ENCODE data around the gene CIBAR2.

The CIBAR2 gene

DNA sequence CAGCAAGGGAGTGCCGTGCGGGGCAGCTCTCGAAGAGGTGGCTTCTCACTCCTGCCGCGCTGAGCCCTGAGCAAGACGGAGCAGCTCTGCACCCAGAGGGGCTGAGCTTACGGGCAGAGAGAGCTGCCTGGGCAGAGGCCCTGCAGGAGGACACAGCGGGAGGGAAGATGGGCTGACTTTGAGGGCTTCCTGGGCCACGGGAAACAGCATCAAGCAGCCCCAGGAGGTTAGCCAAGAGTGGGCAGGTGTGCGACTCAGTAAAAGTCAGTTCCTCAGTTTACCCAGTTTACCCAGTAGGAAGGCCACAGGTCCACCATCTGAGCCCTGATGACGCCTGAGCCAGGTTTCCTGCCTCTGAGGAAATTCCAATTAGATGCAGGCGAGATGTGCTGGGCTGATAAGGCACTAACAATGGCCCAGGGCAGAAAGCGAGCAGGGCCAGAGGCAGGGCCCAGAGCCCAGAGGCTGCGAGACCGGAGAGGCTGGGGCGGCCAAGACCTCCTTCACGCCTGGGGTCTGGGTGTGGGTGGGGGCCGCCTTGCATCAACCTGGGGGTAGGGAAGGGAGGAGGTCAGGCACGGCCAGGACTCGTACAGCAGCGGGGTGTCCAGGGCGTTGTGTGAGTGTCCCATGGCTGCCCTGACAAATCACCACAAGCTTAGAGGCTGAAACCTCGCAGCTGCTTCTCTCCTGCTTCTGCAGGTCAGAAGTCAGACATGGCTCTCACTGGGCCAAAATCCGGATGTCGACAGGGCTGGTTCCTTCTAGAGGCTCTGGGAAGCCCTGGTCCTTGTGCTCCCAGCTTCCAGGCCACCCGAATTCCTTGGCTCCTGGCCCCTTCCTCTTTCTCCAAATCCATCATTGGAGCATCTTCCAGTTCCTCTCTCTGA is 32.0 kb upstream of the CIBAR2 start:
- no peak for DNase-seq

DNA sequence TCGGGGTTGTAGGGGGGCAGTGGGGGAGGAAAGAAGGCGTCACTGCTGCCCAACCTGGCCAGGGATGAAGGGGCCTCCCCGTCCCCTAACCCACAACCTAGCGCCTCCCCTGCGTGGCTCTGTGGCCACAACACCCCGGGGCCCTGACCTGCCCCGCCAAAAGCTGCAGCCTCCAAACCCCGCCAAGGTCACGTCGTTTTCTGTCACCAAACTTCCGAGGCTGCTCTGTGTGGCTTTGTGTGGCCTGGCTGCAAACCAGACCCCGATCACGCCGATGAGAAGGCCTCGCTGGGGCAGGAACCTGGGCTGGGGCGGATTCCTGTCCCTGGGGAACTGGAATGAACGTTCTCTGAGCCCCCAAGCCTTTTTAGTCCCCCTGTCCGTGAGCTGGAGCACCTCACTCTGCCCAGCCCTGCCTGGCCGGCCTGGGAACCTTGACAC is 30.5 kb upstream of the CIBAR2 start:
- DNase-seq = no peak

DNA sequence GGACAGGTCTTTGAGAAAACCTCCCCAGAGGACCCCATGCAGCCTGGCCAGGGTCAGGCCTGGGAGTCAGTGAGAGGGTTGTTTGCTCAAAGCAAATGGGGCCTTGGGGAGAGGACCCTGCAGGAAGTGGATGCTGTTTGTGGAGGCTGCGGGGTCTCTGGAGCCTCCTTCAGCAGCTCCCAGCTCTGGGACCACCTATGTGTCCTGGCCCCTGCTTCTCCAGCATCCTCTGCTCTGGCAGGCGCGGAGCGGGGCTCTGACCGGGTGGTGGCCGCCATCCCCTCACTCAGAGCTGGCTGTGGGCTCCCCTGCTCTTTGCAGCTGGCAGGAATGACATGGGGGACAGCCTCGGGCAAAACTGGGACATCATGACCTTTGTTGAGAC is 29.8 kb upstream of the CIBAR2 start:
- DNase-seq = no peak

DNA sequence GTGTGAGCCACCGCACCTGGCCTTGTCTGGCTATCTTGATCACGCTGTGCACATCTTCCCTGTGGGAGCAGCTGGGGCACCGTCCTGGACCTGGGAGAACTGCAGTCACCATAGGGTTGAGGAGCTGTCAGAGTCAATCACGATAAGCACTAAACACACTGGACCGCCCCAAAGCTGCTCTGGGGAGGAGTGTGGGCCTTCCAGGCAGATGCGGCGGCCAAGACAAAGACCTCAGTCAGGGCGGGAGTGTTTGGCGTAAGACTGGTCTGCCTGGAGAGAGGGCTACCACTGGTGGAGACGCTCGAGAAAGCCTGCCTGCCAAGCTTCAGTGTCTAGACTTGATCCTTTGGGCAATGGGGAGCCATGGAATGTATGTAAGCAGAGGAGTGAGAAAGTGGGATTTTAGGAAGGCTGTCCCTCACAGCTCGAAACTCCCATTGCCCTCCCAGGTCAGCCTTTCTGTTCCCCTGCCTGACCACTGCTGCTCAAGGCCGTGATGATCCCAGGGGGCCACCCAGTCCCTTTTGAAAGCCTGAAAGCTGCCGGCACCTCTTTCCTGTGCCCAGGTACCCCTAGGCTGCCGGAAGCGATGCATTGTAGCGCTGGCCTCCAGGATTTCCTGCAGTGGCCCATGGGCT is 29.3 kb upstream of the CIBAR2 start:
- DNase-seq = no peak

DNA sequence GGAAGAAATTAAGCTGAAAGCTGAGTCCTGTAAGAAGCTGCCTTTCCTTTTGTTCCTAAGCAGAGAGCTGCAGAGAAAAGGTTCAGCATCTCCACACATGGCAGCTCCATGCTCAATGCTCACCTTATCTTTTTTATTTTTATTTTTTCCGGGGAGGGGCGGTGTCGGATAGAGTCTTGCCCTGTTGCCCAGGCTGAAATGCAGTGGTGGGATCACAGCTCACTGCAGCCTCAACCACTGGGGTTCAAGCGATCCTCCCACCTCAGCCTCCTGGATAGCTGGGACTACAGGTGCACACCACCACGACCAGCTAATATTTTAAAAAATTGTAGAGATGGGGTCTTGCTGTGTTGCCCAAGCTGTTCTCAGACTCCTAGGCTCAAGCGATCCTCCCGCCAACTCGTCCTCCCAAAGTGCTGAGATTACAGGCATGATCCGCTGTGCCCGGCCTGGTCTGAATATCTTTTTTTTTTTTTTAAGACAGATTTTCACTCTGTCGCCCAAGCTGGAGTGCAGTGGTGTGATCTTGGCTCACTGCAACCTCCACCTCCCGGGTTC is 28.3 kb upstream of the CIBAR2 start:
- DNase-seq = no peak

DNA sequence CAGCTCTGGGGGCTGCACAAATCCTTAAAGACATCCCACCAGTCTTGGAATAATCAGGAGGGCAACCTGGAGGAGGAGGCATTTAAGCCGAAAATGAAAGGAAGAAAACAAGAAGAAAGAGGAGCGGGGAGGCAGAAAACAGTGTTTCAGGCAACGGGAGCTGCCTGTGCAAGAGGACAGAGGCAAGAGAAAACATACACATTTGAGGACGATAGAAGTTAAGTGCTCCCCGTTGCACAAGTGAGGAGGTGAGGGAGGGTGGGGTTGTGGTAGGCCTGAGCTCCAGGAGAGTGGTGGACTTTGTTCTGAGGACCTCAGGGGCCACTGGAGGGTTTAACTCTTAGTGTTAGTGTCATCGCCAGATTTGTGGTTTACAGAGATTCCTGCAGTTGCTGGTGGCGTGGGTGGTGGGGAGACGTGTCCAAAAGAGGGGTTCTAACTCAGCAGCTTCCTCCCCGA is 27.6 kb upstream of the CIBAR2 start:
- DNase-seq = no peak

DNA sequence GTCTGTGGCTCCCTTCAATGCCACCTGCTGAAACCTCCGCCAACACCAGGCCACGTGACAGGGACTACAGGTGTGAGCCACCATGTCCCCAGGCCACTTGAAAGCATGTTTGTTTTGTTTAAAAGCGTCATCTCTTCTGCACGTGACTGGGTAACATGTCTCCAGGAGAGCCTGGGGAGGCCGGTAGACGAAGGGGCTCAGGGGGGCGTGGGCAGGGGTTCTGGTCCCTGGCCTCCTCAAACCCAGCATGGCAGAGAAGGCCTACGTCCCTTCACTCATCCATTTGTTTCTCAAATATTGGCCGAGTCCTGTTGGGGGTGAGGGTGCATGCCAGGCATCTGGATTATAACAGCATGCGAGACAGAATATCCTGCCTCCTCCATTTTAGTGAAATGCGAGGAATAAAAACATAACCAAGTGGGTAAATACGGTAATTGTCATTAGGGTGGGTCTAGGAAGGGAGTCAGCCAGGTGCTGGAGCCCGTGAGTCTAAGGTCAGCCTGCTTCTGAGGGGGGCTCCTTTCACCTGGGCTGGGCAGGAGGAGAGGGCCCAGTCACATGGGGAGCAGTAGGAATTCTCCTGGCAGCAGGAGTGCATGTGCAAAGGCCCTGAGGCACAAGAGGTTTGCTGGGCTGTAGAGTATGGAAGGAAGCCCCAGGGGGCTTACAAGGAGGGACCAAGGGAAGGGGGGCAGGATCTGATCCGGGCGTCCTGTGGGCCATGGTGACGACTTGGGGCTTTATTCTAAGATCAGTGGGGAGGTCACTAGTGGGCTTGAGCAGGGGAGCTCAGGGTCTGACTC is 26.8 kb upstream of the CIBAR2 start:
- DNase-seq = no peak

DNA sequence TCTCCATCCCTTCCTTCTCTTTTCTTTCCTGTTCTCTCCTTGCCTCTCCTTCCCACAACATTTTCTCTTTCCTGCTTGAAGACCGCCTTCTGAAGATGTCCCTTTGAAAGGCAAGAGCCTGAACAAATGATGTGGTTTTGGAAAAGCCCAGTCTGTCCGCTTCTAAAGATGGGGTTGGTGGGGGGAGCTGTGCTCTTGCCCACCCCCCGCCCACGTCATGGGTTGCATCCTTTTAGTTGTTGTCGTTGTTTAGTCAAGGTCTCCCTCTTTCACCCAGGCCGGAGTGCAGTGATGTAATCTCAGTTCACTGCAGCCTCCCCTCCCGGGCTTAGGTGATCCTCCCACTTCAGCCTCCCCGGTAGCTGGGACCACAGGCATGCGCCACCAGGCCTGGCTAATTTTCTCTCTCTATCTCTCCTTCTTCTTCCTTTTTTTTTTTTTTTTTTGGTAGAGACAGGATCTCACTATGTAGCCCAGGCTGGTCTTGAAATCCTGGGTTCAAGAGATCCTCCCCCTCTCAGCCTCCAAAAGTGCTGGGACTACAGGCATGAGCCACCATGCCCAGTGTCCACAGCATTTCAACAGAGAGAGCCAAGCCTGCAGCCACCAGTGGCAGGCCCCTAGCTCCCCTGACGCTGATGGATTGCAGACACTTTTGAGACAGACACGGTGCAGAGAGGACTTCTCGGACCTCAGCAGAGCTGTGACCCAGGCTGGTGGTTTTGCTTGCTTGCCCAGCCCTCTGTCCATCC is 26.0 kb upstream of the CIBAR2 start:
- DNase-seq = no peak

DNA sequence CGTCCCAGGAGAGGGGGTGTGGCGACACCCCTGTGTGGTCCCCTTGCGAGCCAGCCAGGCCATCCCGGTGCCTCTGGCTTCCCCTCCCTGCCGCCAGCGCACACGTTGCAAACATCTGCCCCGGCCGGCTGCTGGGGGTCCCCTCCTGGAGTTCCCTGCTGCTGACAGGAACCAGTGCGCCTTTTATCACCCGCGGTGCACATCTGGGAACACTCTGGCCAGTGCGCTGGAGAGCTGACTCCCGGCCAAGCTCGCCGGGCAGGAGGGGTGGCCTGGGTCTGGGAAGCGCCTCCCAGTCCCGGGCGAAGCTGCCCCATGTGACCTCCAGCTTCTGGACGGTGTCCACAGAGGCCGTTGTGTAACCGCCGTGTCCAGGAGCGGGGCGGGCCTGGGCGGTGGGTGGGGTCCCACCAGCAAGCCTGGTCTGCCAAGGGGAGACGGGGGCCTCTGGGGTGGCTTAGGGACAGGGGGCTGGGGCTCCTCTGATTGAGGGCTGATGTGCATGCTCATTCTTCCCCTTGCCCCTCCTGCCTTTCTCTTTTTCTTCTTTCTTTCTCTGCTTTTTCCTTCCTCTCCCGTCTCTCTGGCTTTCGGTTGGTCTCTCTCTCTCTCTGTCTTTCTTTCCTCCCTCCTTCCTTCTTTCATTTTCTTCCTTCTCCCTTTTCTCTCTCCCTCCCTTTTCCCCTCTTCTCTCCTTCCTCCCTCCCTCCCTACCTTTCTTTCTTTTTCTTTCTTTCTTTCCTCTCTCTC is 25.2 kb upstream of the CIBAR2 start:
- DNase-seq = no peak

DNA sequence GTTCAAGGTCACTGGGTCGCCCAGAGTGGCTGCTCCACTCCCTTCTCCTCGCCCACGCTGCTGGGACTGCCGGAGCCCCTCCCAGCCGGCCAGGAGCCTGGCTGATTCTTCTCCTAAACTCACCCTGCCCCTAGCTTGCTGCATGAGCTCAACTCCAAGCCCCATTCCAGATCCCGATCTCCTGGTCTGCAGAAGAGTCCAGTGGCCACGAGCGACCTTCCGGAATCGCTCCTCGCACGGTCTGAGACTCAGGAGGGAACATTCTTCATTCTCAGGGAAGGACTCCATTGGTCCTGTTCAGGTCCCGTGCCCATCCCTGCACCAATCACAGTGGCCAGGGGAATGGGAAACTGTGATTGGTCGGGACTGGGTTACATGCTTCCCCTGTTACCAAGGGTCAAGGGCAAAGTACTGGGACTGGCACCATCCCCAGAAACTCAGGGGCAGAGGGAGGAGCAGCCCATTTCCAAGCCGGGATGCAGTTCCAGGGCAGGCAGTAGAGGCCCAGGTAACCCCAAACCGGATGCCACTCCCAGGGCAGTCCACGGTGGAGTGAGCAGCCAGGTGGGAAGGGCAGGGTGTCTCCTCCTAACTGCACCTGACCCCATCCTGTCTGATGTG is 24.5 kb upstream of the CIBAR2 start:
- DNase-seq = no peak

DNA sequence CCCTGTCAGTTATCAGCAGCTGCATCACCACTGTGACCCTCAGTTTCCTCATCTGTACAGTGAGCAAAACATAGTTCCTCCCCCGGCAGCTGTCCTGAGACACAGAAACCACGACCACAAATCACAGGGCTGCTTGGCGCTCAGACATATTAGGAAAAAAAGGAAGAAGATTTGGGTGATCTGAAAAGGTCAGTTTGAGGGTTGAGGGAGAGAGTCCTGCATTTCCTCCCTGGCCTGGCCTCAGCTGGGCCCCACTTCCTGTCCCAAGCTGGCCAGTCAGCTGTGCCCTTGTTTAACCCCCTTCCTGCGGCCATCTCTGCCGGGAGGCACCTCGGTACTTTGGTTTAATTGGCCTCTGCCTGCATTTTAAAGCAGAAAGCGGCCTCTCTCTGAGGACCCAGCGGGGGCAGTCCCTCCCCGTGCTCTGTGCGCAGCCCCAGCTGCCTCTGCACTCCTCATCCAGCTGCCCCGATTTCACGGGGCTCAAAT is 24.0 kb upstream of the CIBAR2 start:
- no peak for DNase-seq

DNA sequence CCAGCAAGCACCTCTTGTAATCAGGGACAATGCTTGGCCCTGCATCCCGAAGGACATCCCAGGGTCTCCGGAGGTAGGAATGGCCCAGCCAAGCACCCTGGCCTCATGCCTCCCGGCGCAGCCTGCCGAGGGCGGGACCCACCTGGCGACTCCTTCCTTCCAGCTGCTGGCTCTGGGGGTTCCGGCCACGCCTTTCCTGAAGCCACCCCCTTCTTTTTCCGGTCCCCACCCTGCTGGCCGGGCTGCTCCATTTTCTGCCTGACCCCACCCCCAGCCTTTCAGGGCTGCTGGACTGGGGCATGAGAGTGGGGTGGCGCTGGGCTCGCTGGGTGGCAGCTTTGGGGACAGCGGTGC is 22.5 kb upstream of the CIBAR2 start:
- no peak for DNase-seq

DNA sequence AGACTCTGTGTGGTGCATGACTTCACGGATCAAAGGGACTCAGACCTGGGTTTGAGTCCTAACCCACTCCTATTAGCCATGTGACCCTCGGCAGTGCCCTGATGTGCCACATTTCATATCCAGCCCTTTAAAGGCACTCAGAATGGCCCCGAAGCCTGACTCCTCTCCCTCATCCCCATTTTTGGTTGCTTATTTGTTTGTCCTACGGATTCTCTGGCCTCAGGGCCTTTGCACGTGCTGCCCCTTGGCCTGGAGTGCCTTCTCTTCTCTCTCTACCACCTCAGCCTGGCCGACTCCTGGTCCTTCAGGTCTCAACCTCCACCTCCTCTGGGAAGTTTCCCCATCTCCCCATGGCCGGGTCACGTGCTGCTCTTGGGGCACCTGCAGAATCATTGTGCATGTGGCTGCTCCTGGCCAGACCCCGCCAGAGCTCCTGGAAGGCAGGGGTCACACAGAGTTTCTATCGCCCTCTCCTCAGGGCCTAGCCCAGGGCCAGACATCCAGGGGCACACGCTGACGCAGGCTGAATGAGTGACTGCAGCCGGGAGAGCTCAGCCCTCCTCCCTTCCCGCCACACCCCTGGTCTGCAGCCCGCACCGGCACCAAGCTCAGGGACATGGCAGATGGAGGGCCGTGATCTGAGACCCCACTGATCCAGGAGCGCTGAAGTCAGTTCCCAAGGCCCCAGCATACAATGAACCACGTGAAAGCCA is 22.0 kb upstream of the CIBAR2 start:
- no peak for DNase-seq

DNA sequence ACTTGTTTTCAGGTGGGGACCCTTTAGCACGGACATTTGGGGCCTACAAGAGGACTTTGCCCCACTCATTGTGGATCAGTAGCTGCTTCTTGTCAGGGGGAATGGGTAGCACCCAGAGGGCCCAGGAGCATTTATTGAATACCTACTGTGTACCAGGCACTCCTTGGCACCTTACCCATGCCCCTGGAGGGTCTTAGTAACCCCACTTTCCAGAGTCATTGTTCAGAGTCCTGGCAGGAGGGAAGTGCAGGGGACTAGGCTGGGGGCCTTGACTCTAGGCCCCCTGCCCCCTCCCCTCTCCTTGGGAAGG is 21.0 kb upstream of the CIBAR2 start:
- no peak for DNase-seq

DNA sequence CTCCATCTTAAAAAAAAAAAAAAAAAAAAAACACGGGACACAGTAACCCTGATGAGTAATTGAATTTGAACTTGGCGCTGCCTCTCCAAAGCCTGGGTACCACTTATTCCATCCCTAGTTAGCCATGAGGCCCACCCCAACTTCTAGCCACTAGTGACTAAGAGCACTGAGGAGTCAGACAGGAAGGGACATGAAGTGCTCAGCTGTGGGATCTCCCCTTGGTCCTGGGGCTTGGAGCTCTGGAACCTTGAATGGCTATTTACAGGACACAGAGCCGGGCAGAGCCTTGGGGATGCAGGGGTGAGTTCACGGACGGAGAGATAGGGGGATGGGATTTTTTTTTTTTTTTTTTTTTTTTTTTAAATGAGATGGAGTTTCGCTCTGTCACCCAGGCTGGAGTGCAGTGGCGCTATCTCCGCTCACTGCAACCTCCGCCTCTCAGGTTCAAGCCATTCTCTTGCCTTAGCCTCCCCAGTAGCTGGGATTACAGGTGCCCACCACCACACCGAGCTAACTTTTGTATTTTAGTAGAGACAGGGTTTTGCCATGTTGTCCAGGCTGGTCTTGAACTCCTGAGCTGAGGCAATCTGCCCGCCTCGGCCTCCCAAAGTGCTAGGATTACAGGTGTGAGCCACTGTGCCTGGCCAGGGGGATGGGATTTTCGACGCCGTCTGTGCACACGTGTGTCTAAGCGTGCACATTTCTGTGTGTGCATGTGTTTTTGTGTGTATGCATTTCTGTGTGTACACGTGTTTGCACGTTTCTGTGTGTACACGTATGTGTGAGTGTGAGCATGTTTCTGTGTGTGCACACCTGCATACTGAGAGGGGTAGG is 20.4 kb upstream of the CIBAR2 start:
- no peak for DNase-seq

DNA sequence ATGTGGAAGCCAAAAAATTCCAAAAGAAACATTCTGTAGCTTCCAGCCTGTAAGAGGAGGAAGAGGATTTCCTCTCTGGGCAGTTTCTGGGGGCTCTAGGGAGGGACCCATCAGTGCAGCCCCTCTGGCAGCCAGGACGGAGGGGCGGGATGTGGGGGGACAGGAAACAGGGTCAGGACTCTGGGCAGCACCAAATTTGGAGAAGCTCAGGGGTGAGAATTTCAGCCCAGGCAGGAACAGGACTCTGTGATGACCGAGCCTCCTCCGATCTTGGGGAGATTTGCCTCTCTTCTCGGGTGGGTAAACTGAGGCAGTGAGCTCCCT is 18.4 kb upstream of the CIBAR2 start:
- DNase-seq = no peak

DNA sequence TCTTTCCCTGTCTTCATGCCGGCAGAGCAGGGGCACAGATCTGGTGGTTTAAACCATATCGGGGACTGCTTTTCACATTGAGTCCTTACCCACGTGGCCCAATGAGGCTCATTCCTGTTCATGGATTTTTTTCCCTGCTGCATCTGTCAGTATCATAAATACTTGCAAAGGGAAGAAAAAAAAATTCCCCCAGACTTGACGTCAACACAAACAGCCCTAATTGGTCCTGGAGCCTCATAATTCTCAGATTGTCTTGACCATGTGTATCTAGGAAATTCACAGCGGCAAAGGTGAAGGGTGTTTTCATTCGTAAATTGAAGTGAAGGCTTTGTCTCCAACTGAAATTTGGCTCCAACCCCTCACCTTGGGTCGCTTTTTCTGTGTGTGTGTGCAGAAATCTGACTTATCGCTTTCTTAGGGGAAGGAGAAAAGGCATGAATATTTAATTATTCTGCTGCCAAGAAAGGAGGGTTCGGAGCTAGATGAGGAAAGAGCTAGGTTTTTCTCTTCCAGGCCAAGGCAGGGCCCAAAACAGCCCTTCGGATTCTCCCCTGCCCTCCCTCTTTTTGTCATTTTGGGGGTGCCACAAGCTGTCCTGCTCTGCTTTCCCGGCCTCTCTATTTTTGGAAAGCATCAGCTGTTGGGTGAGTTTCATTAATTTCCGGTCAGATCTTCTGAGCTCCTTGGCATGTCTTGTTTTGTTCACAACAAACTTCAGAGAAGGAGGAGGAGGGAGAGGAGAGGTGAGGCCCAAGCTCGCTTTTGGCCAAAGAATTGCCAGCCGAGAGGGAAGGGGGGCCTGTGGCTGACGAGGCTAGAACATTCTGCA is 17.8 kb upstream of the CIBAR2 start:
- DNase-seq = peak; percentile 52

DNA sequence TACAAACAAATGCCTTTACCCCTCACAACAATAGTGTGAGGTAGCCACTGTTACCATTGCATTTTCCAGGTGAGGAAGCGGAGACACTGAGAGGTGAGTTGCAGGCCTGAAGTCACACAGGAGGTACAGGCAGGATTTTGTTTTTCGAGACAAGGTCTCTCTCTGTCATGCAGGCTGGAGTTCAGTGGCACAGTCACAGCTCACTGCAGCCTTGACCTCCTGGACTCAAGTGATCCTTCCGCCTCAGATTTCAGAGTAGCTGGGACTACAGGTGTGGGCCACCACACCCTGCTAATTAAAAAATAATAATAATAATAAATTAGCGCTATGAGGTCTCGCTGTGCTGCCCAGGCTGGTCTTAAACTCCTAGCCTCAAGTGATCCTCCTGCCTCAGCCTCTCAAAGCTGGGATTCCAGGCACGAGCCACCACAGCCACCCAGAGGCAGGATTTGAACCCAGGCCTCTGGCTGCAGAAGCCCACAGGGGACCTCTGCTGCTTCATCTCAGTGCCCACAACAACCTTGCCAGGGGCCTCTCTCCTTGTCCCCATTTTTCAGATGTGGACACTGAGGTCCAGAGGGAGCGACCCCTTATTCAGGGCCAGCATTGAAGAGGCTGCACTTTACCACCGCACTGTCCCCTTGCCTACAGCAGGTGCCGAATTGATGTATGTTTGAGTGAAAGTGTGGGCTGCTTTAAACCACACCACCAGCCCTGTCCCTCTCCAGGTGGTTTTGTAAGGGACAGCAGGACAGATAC is 16.0 kb upstream of the CIBAR2 start:
- no peak for DNase-seq

Data from NCI-H2227 treated with DMSO at 0.1 percent for 48 hours (cell line).